GM12874 (cell line): ENCODE results near the gene TSPAN5.

Experiments
- CTCF ChIP-seq: IDR thresholded peaks from 2 replicates; pipeline ENCODE4 v1.5.1; 2011; ENCODE audit warnings: low read depth, mild to moderate bottlenecking, control low read depth, low read length, moderate library complexity; ENCODE audit not compliant: insufficient read depth

TSPAN5 gene

DNA sequence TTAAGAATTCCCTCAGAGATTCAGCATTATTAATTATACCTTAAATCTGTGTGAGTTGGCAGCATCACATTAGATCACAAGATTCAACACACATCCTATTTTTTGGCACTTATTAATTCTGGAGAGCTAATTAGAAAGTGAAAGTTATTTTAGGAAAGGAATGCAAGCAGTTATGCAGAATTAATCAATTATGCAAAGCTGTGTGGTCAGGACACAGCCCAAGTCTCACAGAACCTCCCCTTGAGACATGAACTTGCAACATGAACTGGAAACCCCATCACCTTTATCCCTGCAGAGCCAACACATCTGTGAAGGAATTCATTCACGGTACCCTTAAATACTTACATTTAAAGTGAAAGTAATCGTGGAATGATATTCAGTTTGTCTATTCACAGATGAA is 80.5 kb downstream of the TSPAN5 start:
- TF ChIP-seq CTCF: no peak

DNA sequence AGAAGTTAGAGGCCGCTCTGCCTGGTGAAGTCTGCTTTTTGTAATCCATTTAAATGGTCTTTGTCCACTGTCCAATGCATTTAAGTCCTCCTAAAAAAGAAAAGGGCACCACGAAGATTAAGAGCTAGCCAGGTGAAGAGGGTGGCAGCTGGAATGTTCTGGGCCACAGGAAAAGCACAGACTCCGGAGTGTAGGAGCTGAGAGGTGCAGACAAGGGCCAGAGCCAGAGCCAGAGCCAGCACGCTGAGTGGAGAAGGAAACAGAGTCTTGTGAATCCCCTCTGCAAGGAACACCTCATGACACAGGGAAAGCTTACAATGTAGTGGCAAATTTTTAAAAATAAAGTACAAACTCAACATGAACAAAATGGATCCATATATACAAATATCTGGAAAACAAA is 83.6 kb downstream of the TSPAN5 start:
- no peak for TF ChIP-seq CTCF

DNA sequence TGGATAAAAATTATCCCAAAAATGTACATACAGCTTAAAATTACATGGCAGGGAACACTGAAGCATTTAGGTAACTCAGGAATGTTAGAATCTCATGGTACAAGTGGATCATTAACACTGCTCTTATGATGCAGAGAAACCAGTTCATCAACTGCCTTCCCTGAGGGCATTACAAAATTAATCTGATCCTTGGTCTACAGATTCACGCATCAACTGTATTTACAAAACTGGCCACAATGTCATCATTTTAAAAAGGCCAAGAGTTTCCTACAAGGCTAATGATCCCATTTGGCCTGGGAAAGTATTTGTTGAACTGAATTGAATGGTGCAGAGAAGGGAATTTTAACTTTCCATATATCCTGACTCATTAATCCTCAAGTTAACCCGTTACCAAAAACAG is 84.6 kb downstream of the TSPAN5 start:
- no peak for TF ChIP-seq CTCF

- no peak for TF ChIP-seq CTCF
Observed at GRCh38 chr4:98572697-98573096, 85.7 kb downstream of the TSPAN5 start.

DNA sequence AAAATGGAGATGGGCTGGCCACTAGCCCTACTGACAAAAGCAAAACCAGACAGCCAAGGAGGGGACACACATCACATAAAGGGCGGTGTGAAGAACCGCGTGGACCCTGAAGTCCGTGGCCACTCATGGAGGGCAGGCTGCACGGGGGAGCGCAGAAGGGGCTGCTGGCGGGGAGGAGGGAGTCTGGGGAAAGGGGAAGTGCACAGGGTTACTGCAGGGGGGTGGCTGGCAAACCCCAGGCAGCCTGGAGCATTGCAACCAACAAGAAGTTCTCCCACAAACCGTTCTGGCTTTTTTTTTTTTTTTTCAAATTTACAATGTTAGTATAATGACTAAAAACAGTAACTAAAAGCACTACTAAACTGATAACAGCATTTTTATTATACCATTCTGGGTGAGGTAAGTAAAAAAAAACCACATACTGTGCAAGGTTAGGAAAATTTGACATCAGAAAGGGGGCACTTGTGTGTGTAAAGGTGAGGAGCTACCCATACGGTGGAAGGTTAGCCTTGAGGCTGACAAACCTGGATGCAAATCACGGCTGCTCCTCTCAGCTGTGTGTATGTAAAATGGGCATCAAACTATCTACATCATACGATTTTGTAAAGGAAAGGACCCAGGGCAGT is 87.1 kb downstream of the TSPAN5 start:
- TF ChIP-seq CTCF: no peak

DNA sequence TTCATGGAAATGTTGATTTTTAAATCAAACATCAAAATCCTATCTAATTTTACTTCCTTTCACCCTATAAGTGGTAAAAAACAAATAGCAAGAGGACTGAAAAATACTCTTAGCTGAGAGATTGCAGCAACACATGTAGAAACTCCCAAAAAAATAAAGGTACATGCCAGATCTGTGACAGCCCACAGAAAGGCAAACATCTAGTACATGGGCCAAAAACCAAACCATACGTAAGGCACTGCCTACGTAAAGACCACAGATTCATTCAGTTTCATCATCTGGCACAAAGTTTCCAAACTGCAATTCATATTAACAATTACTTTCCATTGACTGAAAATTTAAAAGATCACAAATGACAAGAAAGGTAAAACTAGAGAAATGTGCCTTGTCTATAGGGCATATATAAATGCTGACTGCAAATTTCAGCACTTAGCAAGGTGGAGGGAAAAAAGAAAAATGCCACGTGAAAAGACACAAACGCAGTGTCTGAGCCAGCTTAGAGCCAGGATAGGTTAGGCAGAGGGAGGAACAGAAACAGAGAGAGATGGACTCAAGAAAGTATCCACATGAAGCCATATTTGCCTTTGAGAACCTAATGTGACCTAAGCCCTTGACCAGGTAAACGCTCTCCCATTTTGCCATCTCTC is 88.1 kb downstream of the TSPAN5 start:
- TF ChIP-seq CTCF: no peak

DNA sequence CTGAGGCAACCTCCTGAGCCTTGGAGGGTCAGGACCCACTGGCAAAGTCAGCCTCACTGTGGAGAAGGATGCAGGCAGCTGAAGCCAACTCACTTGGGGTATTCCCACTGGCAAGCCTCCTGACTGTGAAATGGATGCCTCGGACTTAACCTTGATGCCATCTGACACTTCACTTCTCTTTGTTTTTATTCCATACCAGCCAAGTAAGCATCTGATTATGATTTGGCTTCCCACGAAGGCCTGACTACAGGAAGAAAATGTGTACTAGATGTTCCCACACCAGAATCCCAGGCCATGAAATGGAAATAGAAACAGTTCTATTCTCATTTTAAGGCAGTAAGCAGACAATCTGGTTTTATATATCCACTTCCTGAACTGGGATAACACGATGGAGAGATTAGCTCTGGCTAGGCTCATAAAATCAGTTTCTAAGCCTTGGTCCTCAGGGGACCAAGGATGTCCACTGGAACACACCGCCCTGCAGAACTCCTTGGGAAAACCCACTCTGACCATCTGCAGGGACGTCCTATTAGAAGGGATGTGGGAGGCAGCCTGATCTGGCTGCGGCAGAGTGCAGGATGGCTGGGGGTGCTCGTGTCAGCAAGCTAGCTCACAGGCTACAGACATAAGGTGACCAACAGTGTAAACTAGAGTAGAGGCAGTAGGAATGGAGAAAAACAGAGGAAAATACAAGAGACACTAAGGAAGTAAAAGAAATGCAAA is 89.3 kb downstream of the TSPAN5 start:
- no peak for TF ChIP-seq CTCF
